NK-92 (cell line): ENCODE data around the gene CEBPB.
"Not testable (repeated sequence)": the region's sequence is repeated elsewhere in the genome, so short reads cannot be mapped to it uniquely, and the experiment has no call there.

Source experiments
- DNase-seq: peaks from one replicate; lab custom pipeline; 2025; ENCODE audit not compliant: unreplicated experiment; lab: John Stamatoyannopoulos, UW

Gene CEBPB

DNA sequence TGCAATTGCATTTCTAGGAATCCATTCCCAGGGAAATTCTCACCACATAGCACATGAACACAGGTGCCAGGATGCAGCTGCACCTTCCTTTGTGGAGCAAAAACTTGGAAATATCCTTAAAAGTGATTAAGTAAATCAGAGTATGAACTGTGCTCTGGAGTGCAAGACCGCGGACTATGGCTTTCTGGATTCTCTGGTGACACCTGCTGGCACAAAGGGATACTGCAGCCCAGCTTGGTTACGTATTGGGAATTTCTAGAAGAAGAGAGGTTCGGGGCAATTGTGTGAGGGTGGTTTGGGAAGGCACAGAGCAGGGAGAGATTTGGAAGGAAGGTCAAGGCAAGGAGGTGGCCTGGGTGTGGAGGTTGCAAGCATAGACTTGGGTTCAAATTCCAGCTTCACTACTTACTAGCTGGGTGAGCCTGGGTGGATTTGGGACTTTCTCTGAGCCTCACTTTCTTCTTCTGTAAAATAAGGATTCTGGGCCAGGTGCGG is 21.3 kb upstream of the CEBPB start:
- DNase-seq = no peak

GRCh38 chr20:50170549-50171220 is 19.9 kb upstream of the CEBPB start:
- no peak for DNase-seq

- no peak for DNase-seq
Measured at GRCh38 chr20:50172347-50173013, 18.1 kb upstream of the CEBPB start.

- DNase-seq = no peak
Measured at GRCh38 chr20:50174456-50174855, 16.2 kb upstream of the CEBPB start.

- no peak for DNase-seq
Measured at GRCh38 chr20:50175938-50176933, 14.4 kb upstream of the CEBPB start.

DNA sequence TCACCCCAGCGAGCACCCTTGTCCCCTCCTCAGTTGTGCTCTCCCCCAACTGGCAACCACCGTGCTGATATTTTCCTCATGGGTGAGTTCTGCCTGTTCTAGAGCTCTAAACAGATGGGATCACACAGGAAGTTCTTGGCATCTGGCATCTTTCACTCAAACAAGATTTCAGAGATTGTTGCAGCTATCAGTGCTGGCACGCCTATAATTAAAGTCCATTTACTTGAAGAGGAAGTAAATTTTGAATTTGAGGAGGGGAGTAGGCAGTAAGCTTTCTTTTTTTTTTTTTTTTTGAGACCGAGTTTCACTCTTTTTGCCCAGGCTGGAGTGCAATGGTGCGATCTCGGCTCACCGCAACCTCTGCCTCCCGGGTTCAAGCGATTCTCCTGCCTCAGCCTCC is 12.0 kb upstream of the CEBPB start:
- DNase-seq = not testable (repeated sequence)

- DNase-seq = no peak
Measured at GRCh38 chr20:50181344-50181743, 9.3 kb upstream of the CEBPB start.

DNA sequence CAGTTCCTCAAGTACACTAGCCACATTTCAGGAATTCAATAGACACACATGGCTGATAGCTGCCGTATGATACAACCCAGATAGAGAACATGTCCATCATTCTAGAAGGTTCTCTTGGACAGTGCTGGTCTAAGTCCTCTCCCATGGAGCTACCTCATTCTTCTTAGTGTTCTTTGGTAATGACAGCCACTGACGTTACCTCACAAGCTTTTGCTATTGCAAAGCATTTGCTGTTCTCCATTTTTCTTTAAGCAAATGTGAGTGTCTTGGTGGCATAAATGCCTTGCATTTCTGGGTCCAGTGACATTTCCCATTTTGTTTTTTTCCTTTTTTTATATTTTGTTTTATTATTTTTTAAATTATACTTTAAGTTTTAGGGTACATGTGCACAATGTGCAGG is 8.3 kb upstream of the CEBPB start:
- no peak for DNase-seq

DNA sequence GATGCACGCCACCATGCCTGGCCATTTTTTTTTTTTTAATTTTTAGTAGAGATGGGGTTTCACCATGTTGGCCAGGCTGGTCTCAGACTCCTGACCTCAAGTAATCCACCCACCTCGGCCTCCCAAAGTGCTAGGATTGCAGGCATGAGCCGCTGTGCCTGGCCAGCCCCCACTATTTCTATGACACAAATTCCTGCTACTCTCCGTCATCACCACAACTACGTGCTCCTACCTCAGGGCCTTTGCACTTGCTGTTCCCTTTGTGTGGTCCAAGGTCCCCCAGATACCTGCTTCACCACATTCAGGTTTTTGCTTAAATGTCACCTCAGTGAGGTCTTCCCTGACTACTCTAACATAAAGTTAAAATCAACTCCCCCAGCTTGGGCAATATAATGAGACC is 5.2 kb upstream of the CEBPB start:
- no peak for DNase-seq

DNA sequence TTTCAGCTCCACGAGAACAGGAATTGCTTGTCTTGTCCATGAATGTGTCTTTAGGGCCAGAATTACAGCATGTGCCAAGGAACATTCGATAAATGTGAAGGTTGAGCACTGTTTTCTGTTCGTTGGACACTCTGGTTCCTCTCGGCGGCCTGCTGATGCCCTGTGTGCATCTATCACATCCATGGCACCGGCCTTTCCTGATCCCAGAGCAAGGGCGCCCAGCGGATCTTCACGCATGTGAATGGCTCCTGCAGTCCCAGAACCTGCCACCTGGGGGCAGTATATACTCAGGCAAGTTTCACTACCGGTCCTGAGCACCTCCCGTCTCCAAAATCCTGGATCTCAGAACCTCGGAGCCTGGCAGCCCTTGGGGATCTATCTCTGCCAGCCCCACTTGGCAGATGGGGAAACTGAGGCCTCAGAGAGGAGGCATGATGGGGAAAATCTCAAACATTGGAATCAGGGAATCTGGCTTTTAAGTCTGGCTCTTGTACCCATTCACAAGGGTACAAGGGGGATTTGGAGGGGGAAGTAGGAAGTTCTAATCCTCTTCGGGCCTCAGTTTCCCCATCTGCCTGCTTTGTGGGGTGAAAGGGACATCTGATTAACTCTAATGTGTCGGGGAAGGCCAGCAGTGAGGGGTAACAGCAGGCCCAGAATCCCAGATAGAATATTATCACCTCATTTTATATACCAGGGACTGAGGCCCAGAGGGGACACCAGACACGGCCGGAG is 4.3 kb upstream of the CEBPB start:
- no peak for DNase-seq

DNA sequence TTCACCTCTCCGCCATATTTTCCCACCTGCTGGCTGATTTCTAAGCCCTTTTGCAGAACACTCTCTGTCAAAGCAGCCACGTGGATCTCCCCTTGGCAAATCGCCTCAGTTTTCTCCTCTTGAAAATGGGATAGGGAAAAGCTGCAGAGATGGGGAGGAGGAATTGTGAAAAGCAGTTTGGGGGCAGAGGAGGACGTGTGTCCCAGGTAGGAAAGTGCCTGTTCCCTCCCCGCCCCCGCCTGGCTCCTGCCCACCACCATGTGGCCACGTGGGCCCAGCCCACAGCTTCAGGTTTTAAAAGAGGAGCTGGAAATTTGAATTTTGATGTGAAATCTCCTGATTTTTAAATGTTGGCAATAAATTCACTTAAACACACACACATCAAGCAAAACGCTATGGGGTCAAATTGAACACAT is 3.6 kb upstream of the CEBPB start:
- DNase-seq = no peak

GRCh38 chr20:50187403-50188051 is 3.1 kb upstream of the CEBPB start:
- no peak for DNase-seq

GRCh38 chr20:50188287-50188688 is 2.3 kb upstream of the CEBPB start:
- no peak for DNase-seq

DNA sequence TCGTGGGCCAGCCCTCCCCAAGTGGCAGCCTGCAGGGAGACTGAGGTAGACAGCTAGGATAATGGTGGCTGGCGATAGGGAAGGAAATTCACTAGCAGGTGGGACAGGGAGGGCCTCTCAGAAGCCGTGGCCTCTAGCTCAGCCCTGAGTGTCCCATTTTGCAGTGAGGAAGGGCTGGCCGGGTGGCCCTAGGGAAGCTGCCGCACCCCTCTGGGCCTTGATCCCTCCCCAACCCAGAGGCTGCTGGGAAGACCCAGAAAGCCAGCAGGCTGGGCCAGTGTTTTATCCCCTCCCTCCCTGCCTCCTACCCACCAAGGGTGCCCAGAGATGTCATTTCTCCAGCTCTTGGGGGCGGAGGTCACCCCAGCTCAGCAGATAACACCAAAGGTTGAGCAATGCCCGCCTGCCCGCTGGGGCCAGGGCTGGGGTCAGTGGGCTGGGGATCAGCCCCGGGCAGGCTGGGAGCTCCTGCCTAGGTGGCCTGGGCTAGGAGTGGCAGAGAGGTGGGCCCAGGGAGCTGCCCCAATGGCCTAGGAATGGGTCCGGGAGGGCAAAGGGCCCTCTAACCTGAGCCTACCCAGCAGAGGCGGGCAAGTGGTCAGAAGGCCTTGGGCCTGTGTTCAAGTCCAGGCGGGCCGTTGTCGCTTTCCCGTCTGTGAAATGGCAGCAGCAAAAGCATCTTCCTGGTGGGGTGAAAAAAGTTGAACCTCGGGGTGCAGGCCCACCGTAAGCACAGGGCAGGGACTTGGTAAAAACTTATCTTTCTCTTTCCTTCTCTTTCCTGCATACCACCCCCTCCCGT is 1.6 kb upstream of the CEBPB start:
- DNase-seq = no peak

- no peak for DNase-seq
Measured at GRCh38 chr20:50189681-50190250, 864 bp upstream of the CEBPB start.

DNA sequence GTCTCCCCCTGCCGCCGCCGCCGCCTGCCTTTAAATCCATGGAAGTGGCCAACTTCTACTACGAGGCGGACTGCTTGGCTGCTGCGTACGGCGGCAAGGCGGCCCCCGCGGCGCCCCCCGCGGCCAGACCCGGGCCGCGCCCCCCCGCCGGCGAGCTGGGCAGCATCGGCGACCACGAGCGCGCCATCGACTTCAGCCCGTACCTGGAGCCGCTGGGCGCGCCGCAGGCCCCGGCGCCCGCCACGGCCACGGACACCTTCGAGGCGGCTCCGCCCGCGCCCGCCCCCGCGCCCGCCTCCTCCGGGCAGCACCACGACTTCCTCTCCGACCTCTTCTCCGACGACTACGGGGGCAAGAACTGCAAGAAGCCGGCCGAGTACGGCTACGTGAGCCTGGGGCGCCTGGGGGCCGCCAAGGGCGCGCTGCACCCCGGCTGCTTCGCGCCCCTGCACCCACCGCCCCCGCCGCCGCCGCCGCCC is 474 bp downstream of the CEBPB start:
- no peak for DNase-seq

GRCh38 chr20:50191544-50192363 is 1.1 kb downstream of the CEBPB start:
- DNase-seq = no peak
